ENCODE results near the gene RABGAP1L.
A peak's percentile ranks its signal among the peaks of the same experiment; 100 is the strongest.
"Not testable (repeated sequence)": the region's sequence is repeated elsewhere in the genome, so short reads cannot be mapped to it uniquely, and the experiment has no call there.

The RABGAP1L gene

GRCh38 chr1:174159252-174160108 is at the start of gene RABGAP1L:
RABGAP1L (plus strand) TSS chr1:174159520.
- peak within 1 kb of the TSS; percentile 97 for H3K4me3 Mint-ChIP-seq
- no peaks in the 10 kb centered on the region for H3K27me3 Mint-ChIP-seq
- H3K27ac Mint-ChIP-seq (ENCODE audit: low read depth) = peak within 1 kb of the TSS; percentile 83
- DNase-seq (ENCODE audit: low spot score in 2 of 2) (peak; percentile 77 to 89), ATAC-seq (replicated peaks; ENCODE audit: extremely low read depth, poor library complexity, severe bottlenecking) (peak; percentile 79)
- peaks cover 14% of the 10 kb centered on the region for H3K36me3 Mint-ChIP-seq (ENCODE audit: insufficient read depth)
- H3K4me1 Mint-ChIP-seq = peaks cover 64% of the 10 kb centered on the region
- no peaks in the 10 kb centered on the region for H3K9me3 Mint-ChIP-seq

GRCh38 chr1:174110053-174110452 is 49.3 kb upstream of the RABGAP1L start:
- H3K4me1 Mint-ChIP-seq = no peaks in the 10 kb centered on the region
- H3K27me3 Mint-ChIP-seq = peaks cover 11% of the 10 kb centered on the region
- DNase-seq (ENCODE audit: low spot score in 2 of 2) (no peak), ATAC-seq (replicated peaks; ENCODE audit: extremely low read depth, poor library complexity, severe bottlenecking) (no peak)
- no peak overlapping the region for H3K27ac Mint-ChIP-seq (ENCODE audit: low read depth)
- H3K36me3 Mint-ChIP-seq (ENCODE audit: insufficient read depth) = no peaks in the 10 kb centered on the region
- no peak overlapping the region for H3K4me3 Mint-ChIP-seq
- H3K9me3 Mint-ChIP-seq = no peaks in the 10 kb centered on the region

GRCh38 chr1:174112489-174113162 is 46.7 kb upstream of the RABGAP1L start:
- Mint-ChIP-seq H3K4me3 (no peak overlapping the region), H3K27me3 (no peaks in the 10 kb centered on the region), H3K4me1 (no peaks in the 10 kb centered on the region), H3K9me3 (no peaks in the 10 kb centered on the region), H3K36me3 (ENCODE audit: insufficient read depth) (no peaks in the 10 kb centered on the region), H3K27ac (ENCODE audit: low read depth) (no peak overlapping the region)
- no peak for ATAC-seq (replicated peaks; ENCODE audit: extremely low read depth, poor library complexity, severe bottlenecking)
- DNase-seq (ENCODE audit: low spot score in 2 of 2) = no peak

- Mint-ChIP-seq H3K27ac (ENCODE audit: low read depth) (no peak overlapping the region), H3K9me3 (no peaks in the 10 kb centered on the region), H3K4me1 (no peaks in the 10 kb centered on the region), H3K27me3 (no peaks in the 10 kb centered on the region), H3K36me3 (ENCODE audit: insufficient read depth) (no peaks in the 10 kb centered on the region), H3K4me3 (no peak overlapping the region)
- DNase-seq (ENCODE audit: low spot score in 2 of 2) (no peak), ATAC-seq (replicated peaks; ENCODE audit: extremely low read depth, poor library complexity, severe bottlenecking) (no peak)
These were observed 45.2 kb upstream of the RABGAP1L start for GRCh38 chr1:174114106-174114505.

GRCh38 chr1:174114788-174115448 is 44.4 kb upstream of the RABGAP1L start:
- ATAC-seq (replicated peaks; ENCODE audit: extremely low read depth, poor library complexity, severe bottlenecking) = no peak
- Mint-ChIP-seq H3K27ac (ENCODE audit: low read depth) (no peak overlapping the region), H3K36me3 (ENCODE audit: insufficient read depth) (no peaks in the 10 kb centered on the region), H3K9me3 (no peaks in the 10 kb centered on the region), H3K27me3 (no peaks in the 10 kb centered on the region), H3K4me1 (no peaks in the 10 kb centered on the region), H3K4me3 (no peak overlapping the region)
- DNase-seq (ENCODE audit: low spot score in 2 of 2) = no peak

- ATAC-seq (replicated peaks; ENCODE audit: extremely low read depth, poor library complexity, severe bottlenecking) (no peak), DNase-seq (ENCODE audit: low spot score in 2 of 2) (no peak)
- no peaks in the 10 kb centered on the region for H3K9me3 Mint-ChIP-seq
- H3K4me3 Mint-ChIP-seq = no peak overlapping the region
- no peaks in the 10 kb centered on the region for H3K36me3 Mint-ChIP-seq (ENCODE audit: insufficient read depth)
- H3K4me1 Mint-ChIP-seq = no peaks in the 10 kb centered on the region
- H3K27me3 Mint-ChIP-seq = no peaks in the 10 kb centered on the region
- no peak overlapping the region for H3K27ac Mint-ChIP-seq (ENCODE audit: low read depth)
These were observed 43.3 kb upstream of the RABGAP1L start for GRCh38 chr1:174116042-174116441.

- Mint-ChIP-seq H3K36me3 (ENCODE audit: insufficient read depth) (no peaks in the 10 kb centered on the region), H3K9me3 (peaks cover under 1% of the 10 kb centered on the region), H3K4me3 (no peak overlapping the region), H3K27me3 (no peaks in the 10 kb centered on the region), H3K27ac (ENCODE audit: low read depth) (no peak overlapping the region), H3K4me1 (no peaks in the 10 kb centered on the region)
- ATAC-seq (replicated peaks; ENCODE audit: extremely low read depth, poor library complexity, severe bottlenecking) = no peak
- no peak for DNase-seq (ENCODE audit: low spot score in 2 of 2)
These were observed 40.6 kb upstream of the RABGAP1L start for GRCh38 chr1:174118751-174119150.

GRCh38 chr1:174122318-174122717 is 37.0 kb upstream of the RABGAP1L start:
- not testable (repeated sequence) for H3K27ac Mint-ChIP-seq (ENCODE audit: low read depth); H3K4me1 Mint-ChIP-seq; H3K4me3 Mint-ChIP-seq; H3K27me3 Mint-ChIP-seq; ATAC-seq (replicated peaks; ENCODE audit: extremely low read depth, poor library complexity, severe bottlenecking); H3K36me3 Mint-ChIP-seq (ENCODE audit: insufficient read depth); DNase-seq (ENCODE audit: low spot score in 2 of 2); H3K9me3 Mint-ChIP-seq

GRCh38 chr1:174123843-174124242 is 35.5 kb upstream of the RABGAP1L start:
- ATAC-seq (replicated peaks; ENCODE audit: extremely low read depth, poor library complexity, severe bottlenecking) (no peak), DNase-seq (ENCODE audit: low spot score in 2 of 2) (no peak)
- Mint-ChIP-seq H3K36me3 (ENCODE audit: insufficient read depth) (no peaks in the 10 kb centered on the region), H3K4me3 (no peak overlapping the region), H3K27me3 (no peaks in the 10 kb centered on the region), H3K4me1 (no peaks in the 10 kb centered on the region), H3K27ac (ENCODE audit: low read depth) (no peak overlapping the region), H3K9me3 (peaks cover 5% of the 10 kb centered on the region)

GRCh38 chr1:174127176-174127575 is 32.1 kb upstream of the RABGAP1L start:
- H3K27ac Mint-ChIP-seq (ENCODE audit: low read depth); ATAC-seq (replicated peaks; ENCODE audit: extremely low read depth, poor library complexity, severe bottlenecking); H3K36me3 Mint-ChIP-seq (ENCODE audit: insufficient read depth); H3K27me3 Mint-ChIP-seq; DNase-seq (ENCODE audit: low spot score in 2 of 2); H3K4me3 Mint-ChIP-seq; H3K9me3 Mint-ChIP-seq; H3K4me1 Mint-ChIP-seq: not testable (repeated sequence)

- Mint-ChIP-seq H3K9me3 (no peaks in the 10 kb centered on the region), H3K27me3 (no peaks in the 10 kb centered on the region), H3K4me1 (no peaks in the 10 kb centered on the region), H3K27ac (ENCODE audit: low read depth) (no peak overlapping the region), H3K4me3 (no peak overlapping the region), H3K36me3 (ENCODE audit: insufficient read depth) (no peaks in the 10 kb centered on the region)
- DNase-seq (ENCODE audit: low spot score in 2 of 2) (no peak), ATAC-seq (replicated peaks; ENCODE audit: extremely low read depth, poor library complexity, severe bottlenecking) (no peak)
These were observed 28.2 kb upstream of the RABGAP1L start for GRCh38 chr1:174131032-174131638.

GRCh38 chr1:174134003-174134659 is 25.2 kb upstream of the RABGAP1L start:
- no peak for DNase-seq (ENCODE audit: low spot score in 2 of 2)
- Mint-ChIP-seq H3K27ac (ENCODE audit: low read depth) (no peak overlapping the region), H3K4me3 (no peak overlapping the region), H3K9me3 (no peaks in the 10 kb centered on the region), H3K36me3 (ENCODE audit: insufficient read depth) (no peaks in the 10 kb centered on the region), H3K4me1 (no peaks in the 10 kb centered on the region), H3K27me3 (no peaks in the 10 kb centered on the region)
- ATAC-seq (replicated peaks; ENCODE audit: extremely low read depth, poor library complexity, severe bottlenecking) = no peak

Measured in central memory CD8-positive, alpha-beta T cell (primary cell).